Large intestine (tissue), 12 donors: ENCODE measurements around the gene LSR. TPM values are rescaled to one million over a fixed set of nuclear protein-coding genes. Genes with fewer than 3 reads are reported as not detected.

Experiments used
- DNase-seq, 2 donors: peaks; one replicate each; pipeline versions ENCODE4 v3.0.0 to v3.0.0-alpha.2; 2013
- H3K27ac ChIP-seq: one replicate; pipeline ENCODE4 v1.5.1; 2013; ENCODE audit warnings: low read length
- H3K27me3 ChIP-seq: 2 replicates; pipeline ENCODE4 v1.6.1; 2013; ENCODE audit warnings: low read length; ENCODE audit not compliant: control insufficient read depth, insufficient read depth
- H3K36me3 ChIP-seq: 2 replicates; pipeline ENCODE4 v1.6.1; 2013; ENCODE audit warnings: low read length; ENCODE audit not compliant: control insufficient read depth, insufficient read depth
- H3K4me1 ChIP-seq: one replicate; pipeline ENCODE4 v1.6.1; 2013; ENCODE audit warnings: low read length; ENCODE audit not compliant: control insufficient read depth, insufficient read depth
- H3K4me3 ChIP-seq: one replicate; pipeline ENCODE4 v1.5.1; 2013; ENCODE audit warnings: low read length
- H3K9me3 ChIP-seq: one replicate; pipeline ENCODE4 v1.6.1; 2013; ENCODE audit warnings: mild to moderate bottlenecking, low read depth, low read length, moderate library complexity; ENCODE audit not compliant: control insufficient read depth
- WGBS: methylation state at CpG from one replicate; pipeline ENCODE4 v1.1.5; 2013; ENCODE audit warnings: low lambda C conversion rate; ENCODE audit not compliant: insufficient coverage; 5-methylcytosine and 5-hydroxymethylcytosine counted together
- long read RNA-seq, 11 donors: transcript quantifications; one replicate each; lab custom pipeline, GENCODE V29; 2026
- polyA plus RNA-seq: library from polyadenylated mRNA; unstranded; fragments of 120-200 nt; gene quantifications from one replicate; pipeline ENCODE4 v1.2.1, GENCODE V29; 2013

The LSR gene
- polyA plus RNA-seq: 99.1 TPM
- long read RNA-seq, donor 1, transcript LSR-202 (9 exons, 2,105 nt): major isoform, 8 of 16 reads
- long read RNA-seq, donor 1, partial matches to known transcripts: 0 of 16 reads
- long read RNA-seq, donor 1, other reads (novel, unspliced or antisense): 0 of 16 reads
- long read RNA-seq, donor 2, transcript LSR-202 (9 exons, 2,105 nt): major isoform, 13 of 58 reads
- long read RNA-seq, donor 2, transcript LSR-212 (9 exons, 2,480 nt): minor isoform, 6 of 58 reads
- long read RNA-seq, donor 2, partial matches to known transcripts: 36 of 58 reads
- long read RNA-seq, donor 2, other reads (novel, unspliced or antisense): 0 of 58 reads
- long read RNA-seq, donor 3: 0 reads
- long read RNA-seq, donor 4, partial matches to known transcripts: 0 of 3 reads
- long read RNA-seq, donor 4, other reads (novel, unspliced or antisense): 0 of 3 reads
- long read RNA-seq, donor 5, transcript LSR-203 (8 exons, 1,963 nt): major isoform, 7 of 17 reads
- long read RNA-seq, donor 5, partial matches to known transcripts: 0 of 17 reads
- long read RNA-seq, donor 5, other reads (novel, unspliced or antisense): 0 of 17 reads
- long read RNA-seq, donor 6, transcript LSR-203 (8 exons, 1,963 nt): minor isoform, 6 of 85 reads
- long read RNA-seq, donor 6, transcript LSR-202 (9 exons, 2,105 nt): major isoform, 16 of 85 reads
- long read RNA-seq, donor 6, partial matches to known transcripts: 59 of 85 reads
- long read RNA-seq, donor 6, other reads (novel, unspliced or antisense): 0 of 85 reads
- long read RNA-seq, donor 7, partial matches to known transcripts: 12 of 21 reads
- long read RNA-seq, donor 7, other reads (novel, unspliced or antisense): 0 of 21 reads
- long read RNA-seq, donor 8, transcript LSR-202 (9 exons, 2,105 nt): major isoform, 9 of 67 reads
- long read RNA-seq, donor 8, transcript LSR-214 (10 exons, 2,274 nt): minor isoform, 6 of 67 reads
- long read RNA-seq, donor 8, partial matches to known transcripts: 47 of 67 reads
- long read RNA-seq, donor 8, other reads (novel, unspliced or antisense): 0 of 67 reads
- long read RNA-seq, donor 9, transcript LSR-202 (9 exons, 2,105 nt): major isoform, 18 of 59 reads
- long read RNA-seq, donor 9, partial matches to known transcripts: 34 of 59 reads
- long read RNA-seq, donor 9, other reads (novel, unspliced or antisense): 0 of 59 reads
- long read RNA-seq, donor 10, transcript LSR-202 (9 exons, 2,105 nt): major isoform, 18 of 62 reads
- long read RNA-seq, donor 10, partial matches to known transcripts: 36 of 62 reads
- long read RNA-seq, donor 10, other reads (novel, unspliced or antisense): 0 of 62 reads
- long read RNA-seq, donor 11, transcript LSR-203 (8 exons, 1,963 nt): minor isoform, 5 of 42 reads
- long read RNA-seq, donor 11, transcript LSR-202 (9 exons, 2,105 nt): major isoform, 12 of 42 reads
- long read RNA-seq, donor 11, transcript LSR-212 (9 exons, 2,480 nt): minor isoform, 5 of 42 reads
- long read RNA-seq, donor 11, partial matches to known transcripts: 19 of 42 reads
- long read RNA-seq, donor 11, other reads (novel, unspliced or antisense): 0 of 42 reads

- peaks cover 11% of the 10 kb centered on the region for H3K4me1 ChIP-seq
- peak within 1 kb of the TSS; percentile 89 for H3K4me3 ChIP-seq
- H3K9me3 ChIP-seq: peaks cover 3% of the 10 kb centered on the region
- H3K36me3 ChIP-seq: peaks cover 17% of the 10 kb centered on the region
- DNase-seq: peak; percentile 93 to 98
- WGBS: no CpG with 5 or more reads among the region's 69 CpGs
- peak within 1 kb of the TSS; percentile 97 for H3K27ac ChIP-seq
- peaks cover 12% of the 10 kb centered on the region for H3K27me3 ChIP-seq
Measured at GRCh38 chr19:35248310-35249145, at the start of gene LSR. TSS of gene LSR (plus strand) at chr19:35249002. CDS start at chr19:35249023, 21 bp downstream.

DNA sequence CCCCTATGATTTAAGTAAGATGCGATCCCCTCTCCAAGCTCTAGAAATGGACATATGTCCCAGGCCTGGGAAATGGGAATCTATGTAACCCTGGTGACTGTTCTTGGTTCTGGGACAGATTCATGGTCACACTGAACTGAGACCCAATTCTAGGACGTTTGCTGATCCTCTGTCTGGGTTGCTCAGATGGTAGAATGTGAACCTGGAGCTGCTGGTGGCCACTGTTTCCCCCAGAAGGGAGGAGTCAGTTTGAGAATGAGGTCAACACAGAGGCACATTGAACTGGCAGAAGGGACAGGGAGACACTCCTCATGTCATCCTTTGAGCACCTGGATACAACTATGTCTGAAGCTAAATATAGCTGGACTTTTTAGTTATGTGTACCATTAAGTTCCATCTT, 49.3 kb upstream of the LSR start:
- no peak overlapping the region for H3K27ac ChIP-seq
- no peaks in the 10 kb centered on the region for H3K9me3 ChIP-seq
- no peak for DNase-seq
- H3K27me3 ChIP-seq: no peaks in the 10 kb centered on the region
- H3K4me1 ChIP-seq: peaks cover 4% of the 10 kb centered on the region
- no peak overlapping the region for H3K4me3 ChIP-seq
- WGBS: no CpG with 5 or more reads among the region's 2 CpGs
- H3K36me3 ChIP-seq: no peaks in the 10 kb centered on the region

DNA sequence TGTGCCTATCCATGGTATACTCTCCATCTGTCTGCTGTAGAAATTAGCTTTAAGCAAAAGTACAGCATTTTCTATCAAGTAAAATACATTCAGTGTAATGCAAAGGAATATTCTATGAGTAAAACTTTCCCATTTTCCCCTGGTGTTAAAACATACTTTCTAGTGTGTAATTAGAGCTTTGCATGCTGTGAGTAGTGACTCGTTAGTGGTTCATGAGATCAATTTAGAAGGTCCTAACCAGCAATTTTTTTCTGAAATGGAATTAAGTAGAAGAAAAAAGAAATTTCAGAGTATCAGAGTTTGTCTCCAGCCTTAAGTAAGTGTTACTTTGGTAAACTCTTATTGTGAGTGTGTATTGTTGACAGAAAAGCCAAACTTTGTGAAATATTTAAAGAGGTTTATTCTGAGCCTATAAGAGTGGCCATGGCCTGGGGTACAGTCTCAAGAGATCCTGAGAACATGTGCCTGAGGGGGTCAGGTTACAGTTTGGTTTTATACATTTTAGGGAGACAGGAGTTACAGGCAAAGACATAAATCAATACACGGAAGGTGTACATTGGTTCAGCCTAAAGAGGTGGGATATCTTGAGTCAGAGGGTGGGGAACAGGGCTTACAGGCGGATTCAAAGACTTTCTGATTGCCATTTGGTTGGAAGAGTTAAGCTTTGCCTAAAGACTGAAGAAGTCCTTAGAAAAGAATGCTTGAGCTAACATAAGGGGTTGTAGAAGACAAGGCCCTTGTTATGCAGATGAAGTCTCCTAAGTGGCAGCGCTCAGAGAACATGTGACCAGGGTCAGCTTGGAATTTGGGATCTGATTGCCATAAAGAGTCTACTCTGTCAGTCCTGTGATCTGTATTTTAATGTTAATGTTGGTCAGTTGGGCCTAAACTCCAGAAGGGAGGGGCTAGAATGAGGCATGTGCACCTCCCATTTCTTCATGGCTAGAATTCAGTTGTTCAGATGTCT, 45.8 kb upstream of the LSR start:
- H3K27ac ChIP-seq: no peak overlapping the region
- no peaks in the 10 kb centered on the region for H3K36me3 ChIP-seq
- H3K27me3 ChIP-seq: no peaks in the 10 kb centered on the region
- H3K4me3 ChIP-seq: no peak overlapping the region
- H3K9me3 ChIP-seq: no peaks in the 10 kb centered on the region
- DNase-seq: no peak
- H3K4me1 ChIP-seq: no peaks in the 10 kb centered on the region
- WGBS: 100% methylated on average over 2 of the region's 4 CpGs

GRCh38 chr19:35204799-35205732, 43.7 kb upstream of the LSR start:
- no peak overlapping the region for H3K27ac ChIP-seq
- DNase-seq: no peak
- WGBS: 79% methylated on average over 2 of the region's 13 CpGs

DNA sequence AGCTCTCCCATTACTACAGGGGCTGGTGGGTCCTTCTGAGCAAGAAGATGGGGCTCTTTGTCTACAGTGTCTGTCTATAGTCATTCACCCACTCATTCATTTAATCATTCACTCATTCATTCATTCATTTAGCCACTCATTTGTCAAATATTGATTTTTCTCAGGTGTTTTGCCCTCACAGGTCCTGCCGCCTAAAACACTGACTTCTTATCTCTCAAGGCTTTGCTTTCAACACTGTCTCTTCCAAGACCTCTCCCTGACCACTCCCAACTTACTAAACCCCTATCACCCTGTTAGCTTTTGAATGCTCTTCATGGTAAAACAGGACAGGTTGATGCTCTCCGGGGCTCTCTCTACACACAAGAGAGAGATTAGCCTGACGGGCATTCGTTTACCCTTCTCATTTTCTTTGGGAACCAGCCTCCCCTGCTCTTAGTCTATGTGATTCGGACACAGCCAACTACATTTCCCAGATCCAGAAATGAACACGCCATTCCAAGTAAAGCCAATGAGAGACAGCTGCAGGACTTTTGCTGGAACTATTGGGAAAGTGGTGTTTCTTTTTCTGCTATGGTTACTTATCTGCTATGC, 43.0 kb upstream of the LSR start:
- no peaks in the 10 kb centered on the region for H3K4me1 ChIP-seq
- no peaks in the 10 kb centered on the region for H3K9me3 ChIP-seq
- WGBS: 33% methylated on average over 1 of the region's 6 CpGs
- no peak for DNase-seq
- H3K27me3 ChIP-seq: no peaks in the 10 kb centered on the region
- no peaks in the 10 kb centered on the region for H3K36me3 ChIP-seq
- H3K4me3 ChIP-seq: no peak overlapping the region
- H3K27ac ChIP-seq: no peak overlapping the region

More at GRCh38 chr19:35204799-35205732, 43.7 kb upstream of the LSR start:
- H3K4me3 ChIP-seq: no peak overlapping the region
- no peaks in the 10 kb centered on the region for H3K27me3 ChIP-seq
- no peaks in the 10 kb centered on the region for H3K9me3 ChIP-seq
- no peaks in the 10 kb centered on the region for H3K36me3 ChIP-seq
- H3K4me1 ChIP-seq: no peaks in the 10 kb centered on the region

GRCh38 chr19:35206379-35206778, 42.4 kb upstream of the LSR start:
- Histone ChIP-seq H3K9me3 (no peaks in the 10 kb centered on the region), H3K36me3 (no peaks in the 10 kb centered on the region), H3K27me3 (no peaks in the 10 kb centered on the region), H3K4me3 (no peak overlapping the region), H3K4me1 (no peaks in the 10 kb centered on the region), H3K27ac (no peak overlapping the region)
- WGBS: no CpG with 5 or more reads among the region's 5 CpGs
- peak in 1 of 2 donors; percentile 31 for DNase-seq

GRCh38 chr19:35206855-35207254, 41.9 kb upstream of the LSR start:
- no peak for DNase-seq
- Histone ChIP-seq H3K27me3 (no peaks in the 10 kb centered on the region), H3K36me3 (no peaks in the 10 kb centered on the region), H3K27ac (no peak overlapping the region), H3K4me1 (no peaks in the 10 kb centered on the region), H3K9me3 (no peaks in the 10 kb centered on the region), H3K4me3 (no peak overlapping the region)
- WGBS: no CpG with 5 or more reads among the region's 1 CpG
